ENCODE results near the gene WFS1.

- TF ChIP-seq CTCF (conservative IDR thresholded peaks at IDR 0.05) (no peak), EZH2 (IDR thresholded peaks at IDR 0.05; ENCODE audit: low read depth) (no peak)
Measured at GRCh38 chr4:6297266-6297815, 27.7 kb downstream of the WFS1 start.
